Right cardiac atrium (tissue), 5 donors: ENCODE results near the gene PGPEP1. TPM values are rescaled to one million over a fixed set of nuclear protein-coding genes. Genes with fewer than 3 reads are reported as not detected.
A peak's percentile ranks its signal among the peaks of the same experiment; 100 is the strongest.

ENCODE experiments used
- ATAC-seq, 2 donors: fragments of 200-7000 bp; cut with Tn5 transposase; one replicate each; pipeline versions ENCODE4 v1.8.0 to v1.9.1; 2020; ENCODE audit warnings: moderate library complexity in 2 of 2, mild to moderate bottlenecking in 1 of 2
- DNase-seq, 3 donors: peaks; one replicate each; pipeline ENCODE4 v3.0.0-alpha.2; 2020
- H3K27ac ChIP-seq: one replicate; pipeline ENCODE4 v1.5.1; 2013; ENCODE audit warnings: mild to moderate bottlenecking, low read length, control low read depth, moderate library complexity
- H3K27me3 ChIP-seq: one replicate; pipeline ENCODE4 v1.6.1; 2013; ENCODE audit not compliant: control insufficient read depth, insufficient read depth
- H3K4me1 ChIP-seq: one replicate; pipeline ENCODE4 v1.6.1; 2013; ENCODE audit warnings: low read length; ENCODE audit not compliant: control insufficient read depth, insufficient read depth
- H3K4me3 ChIP-seq: one replicate; pipeline ENCODE4 v1.5.1; 2013; ENCODE audit warnings: low read length, control low read depth
- H3K9me3 ChIP-seq: one replicate; pipeline ENCODE4 v1.6.1; 2013; ENCODE audit warnings: low read length; ENCODE audit not compliant: control insufficient read depth
- WGBS: extraction: QIAGEN DNeasy Blood & Tissue Kit; methylation state at CpG from one replicate; pipeline ENCODE4 v1.1.7; 2013; 5-methylcytosine and 5-hydroxymethylcytosine counted together
- intact Hi-C, 4 donors: fragments of 100-400 bp; cut with DNase I; formaldehyde crosslinking; loops; one replicate each; pipeline versions ENCODE4 v1.11.0 to v1.14.0; 2022 to 2023
- polyA plus RNA-seq: library from polyadenylated mRNA; stranded (reverse); fragments of 200-250 nt; gene quantifications from one replicate; pipeline ENCODE4 v1.2.3, GENCODE V29; 2013
- total RNA-seq, 4 donors: library from RNA; stranded (reverse); fragmentation: NEBNext Ultra II Directional; extraction: Animal tissue kit (Norgen Biotek cat#: 25700); gene quantifications; one replicate each; pipeline ENCODE4 v1.2.1, GENCODE V29; 2021
- donor health status: healthy with polysubstance abuse.
- donor health status: DM: no; HTN: yes; CAD: no.
- donor health status: DM: no; HTN: no; CAD: no.
- donor health status: DM: no; HTN: yes; CAD: no; lungs with severe emphysema.
- donor health status: DM: yes; HTN: yes; CAD: no.

Gene PGPEP1
- total and polyA plus RNA-seq, 5 donors: 17.4 to 42.0 (median 34.5) TPM

GRCh38 chr19:18298601-18299000 is 41.8 kb upstream of the PGPEP1 start:
- H3K9me3 ChIP-seq: no peaks in the 10 kb centered on the region
- intact Hi-C loops: no loop called here
- ATAC-seq (no peak), DNase-seq (no peak)
- no peak overlapping the region for H3K4me3 ChIP-seq
- H3K27me3 ChIP-seq: no peaks in the 10 kb centered on the region
- peaks cover 10% of the 10 kb centered on the region for H3K4me1 ChIP-seq
- 81% methylated on average over 6 of the region's 6 CpGs for WGBS
- no peak overlapping the region for H3K27ac ChIP-seq

- no peak overlapping the region for H3K4me3 ChIP-seq
- H3K4me1 ChIP-seq: peaks cover 8% of the 10 kb centered on the region
- 94% methylated on average over 9 of the region's 9 CpGs for WGBS
- ATAC-seq: no peak
- peak in 1 of 3 donors; percentile 32 for DNase-seq
- no peaks in the 10 kb centered on the region for H3K27me3 ChIP-seq
- no peaks in the 10 kb centered on the region for H3K9me3 ChIP-seq
- no peak overlapping the region for H3K27ac ChIP-seq
- intact Hi-C loops: no loop called here
Observed at GRCh38 chr19:18299654-18300053, 40.7 kb upstream of the PGPEP1 start.

- H3K4me3 ChIP-seq: no peak overlapping the region
- 42% methylated on average over 18 of the region's 18 CpGs for WGBS
- H3K27ac ChIP-seq: peak overlapping the region; percentile 71
- H3K9me3 ChIP-seq: no peaks in the 10 kb centered on the region
- no peaks in the 10 kb centered on the region for H3K27me3 ChIP-seq
- intact Hi-C loops: no loop called here
- peak; percentile 38 to 66 for ATAC-seq
- H3K4me1 ChIP-seq: peaks cover 8% of the 10 kb centered on the region
- peak; percentile 88 to 89 (median 89) for DNase-seq
Observed at GRCh38 chr19:18300930-18301717, 39.3 kb upstream of the PGPEP1 start.

- no peaks in the 10 kb centered on the region for H3K27me3 ChIP-seq
- peaks cover 8% of the 10 kb centered on the region for H3K4me1 ChIP-seq
- ATAC-seq: no peak
- intact Hi-C loops: no loop called here
- 73% methylated on average over 4 of the region's 4 CpGs for WGBS
- peak overlapping the region; percentile 57 for H3K27ac ChIP-seq
- no peak for DNase-seq
- no peak overlapping the region for H3K4me3 ChIP-seq
- no peaks in the 10 kb centered on the region for H3K9me3 ChIP-seq
Observed at GRCh38 chr19:18301718-18302111, 38.7 kb upstream of the PGPEP1 start.

GRCh38 chr19:18304208-18304457 is 36.3 kb upstream of the PGPEP1 start:
- H3K27me3 ChIP-seq: no peaks in the 10 kb centered on the region
- no peak overlapping the region for H3K4me3 ChIP-seq
- ATAC-seq: no peak
- H3K27ac ChIP-seq: peak overlapping the region; percentile 99
- H3K4me1 ChIP-seq: peaks cover 8% of the 10 kb centered on the region
- H3K9me3 ChIP-seq: no peaks in the 10 kb centered on the region
- intact Hi-C loops: no loop called here
- DNase-seq: peak in 1 of 3 donors; percentile 78
- WGBS: 11% methylated on average over 2 of the region's 2 CpGs

- Histone ChIP-seq H3K27ac (peak overlapping the region; percentile 99), H3K27me3 (no peaks in the 10 kb centered on the region), H3K4me3 (peak overlapping the region; percentile 37), H3K9me3 (no peaks in the 10 kb centered on the region), H3K4me1 (peaks cover 8% of the 10 kb centered on the region)
- peak; percentile 90 for ATAC-seq
- DNase-seq: peak; percentile 95 to 96 (median 96)
- under 1% methylated on average over 29 of the region's 29 CpGs for whole genome bisulfite sequencing
- intact Hi-C loops: no loop called here
Observed at GRCh38 chr19:18304458-18305310, 35.7 kb upstream of the PGPEP1 start.

GRCh38 chr19:18306209-18306887 is 34.0 kb upstream of the PGPEP1 start:
- DNase-seq (peak in 2 of 3 donors; percentile 51 to 64), ATAC-seq (no peak)
- Histone ChIP-seq H3K4me1 (peaks cover 5% of the 10 kb centered on the region), H3K27ac (no peak overlapping the region), H3K9me3 (no peaks in the 10 kb centered on the region), H3K4me3 (no peak overlapping the region), H3K27me3 (no peaks in the 10 kb centered on the region)
- 85% methylated on average over 26 of the region's 26 CpGs for WGBS
- intact Hi-C loops: no loop called here

GRCh38 chr19:18306888-18307260 is 33.5 kb upstream of the PGPEP1 start:
- Histone ChIP-seq H3K4me1 (peaks cover 5% of the 10 kb centered on the region), H3K9me3 (no peaks in the 10 kb centered on the region), H3K27me3 (no peaks in the 10 kb centered on the region), H3K27ac (no peak overlapping the region), H3K4me3 (no peak overlapping the region)
- WGBS: 69% methylated on average over 14 of the region's 14 CpGs
- DNase-seq (peak in 2 of 3 donors; percentile 72 to 73), ATAC-seq (peak in 1 of 2 donors; percentile 1)
- intact Hi-C loops: no loop called here

- Histone ChIP-seq H3K9me3 (no peaks in the 10 kb centered on the region), H3K27me3 (no peaks in the 10 kb centered on the region), H3K4me1 (peaks cover 5% of the 10 kb centered on the region), H3K27ac (peak overlapping the region; percentile 0), H3K4me3 (no peak overlapping the region)
- WGBS: 85% methylated on average over 19 of the region's 19 CpGs
- ATAC-seq (no peak), DNase-seq (peak in 2 of 3 donors; percentile 54 to 64)
- intact Hi-C loops: no loop called here
Observed at GRCh38 chr19:18307271-18307681, 33.1 kb upstream of the PGPEP1 start.

- 80% methylated on average over 20 of the region's 20 CpGs for WGBS
Observed at GRCh38 chr19:18308051-18308947, 32.1 kb upstream of the PGPEP1 start.

More at GRCh38 chr19:18308051-18308947, 32.1 kb upstream of the PGPEP1 start:
- Histone ChIP-seq H3K4me1 (peaks cover 3% of the 10 kb centered on the region), H3K4me3 (no peak overlapping the region), H3K27ac (no peak overlapping the region), H3K27me3 (no peaks in the 10 kb centered on the region), H3K9me3 (no peaks in the 10 kb centered on the region)
- DNase-seq: peak in 2 of 3 donors; percentile 55 to 63
- no peak for ATAC-seq
- intact Hi-C loops: no loop called here
